8988T (cell line): ENCODE results near the gene DAPK2.

Experiments
- DNase-seq: peaks from one replicate; pipeline ENCODE4 v3.0.0; 2011

DAPK2 gene

DNA sequence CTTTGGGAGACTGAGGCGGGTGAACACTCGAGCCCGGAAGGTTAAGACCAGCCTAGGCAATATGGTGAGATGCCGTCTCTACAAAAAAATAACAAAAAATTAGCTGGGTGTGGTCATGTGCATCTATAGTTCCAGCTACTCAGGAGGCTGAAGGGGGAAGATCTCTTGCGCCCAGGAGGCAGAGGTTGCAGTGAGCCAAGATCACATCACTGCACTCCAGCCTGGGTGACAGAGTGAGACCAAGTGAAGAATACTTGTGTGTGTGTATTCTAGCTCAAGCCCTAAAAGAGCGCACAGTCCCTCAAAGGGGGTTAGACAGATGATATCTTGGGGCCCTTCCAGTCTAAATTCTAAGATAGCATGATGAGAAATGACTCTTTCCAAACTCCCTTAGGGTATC lies 23.7 kb downstream of the DAPK2 start:
- DNase-seq: no peak

DNA sequence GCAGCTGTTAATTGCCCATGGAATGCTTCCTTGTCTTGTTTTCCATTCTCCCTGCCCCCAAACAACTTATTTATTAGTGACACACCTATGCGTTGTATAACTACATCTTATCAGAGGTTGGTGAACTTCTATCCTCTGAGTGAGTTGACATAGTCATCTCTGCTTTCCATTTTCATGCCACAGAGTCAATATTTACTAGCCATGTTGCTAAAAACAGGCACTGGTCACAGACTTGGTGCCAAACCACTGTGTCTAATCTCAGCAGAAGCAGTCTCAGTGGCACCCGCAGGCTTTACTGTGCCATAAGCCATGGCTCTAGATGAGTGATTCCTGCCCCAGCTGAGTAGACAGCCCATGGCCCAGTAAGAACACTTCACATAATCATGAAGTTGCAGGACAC lies 26.5 kb downstream of the DAPK2 start:
- DNase-seq: no peak

DNA sequence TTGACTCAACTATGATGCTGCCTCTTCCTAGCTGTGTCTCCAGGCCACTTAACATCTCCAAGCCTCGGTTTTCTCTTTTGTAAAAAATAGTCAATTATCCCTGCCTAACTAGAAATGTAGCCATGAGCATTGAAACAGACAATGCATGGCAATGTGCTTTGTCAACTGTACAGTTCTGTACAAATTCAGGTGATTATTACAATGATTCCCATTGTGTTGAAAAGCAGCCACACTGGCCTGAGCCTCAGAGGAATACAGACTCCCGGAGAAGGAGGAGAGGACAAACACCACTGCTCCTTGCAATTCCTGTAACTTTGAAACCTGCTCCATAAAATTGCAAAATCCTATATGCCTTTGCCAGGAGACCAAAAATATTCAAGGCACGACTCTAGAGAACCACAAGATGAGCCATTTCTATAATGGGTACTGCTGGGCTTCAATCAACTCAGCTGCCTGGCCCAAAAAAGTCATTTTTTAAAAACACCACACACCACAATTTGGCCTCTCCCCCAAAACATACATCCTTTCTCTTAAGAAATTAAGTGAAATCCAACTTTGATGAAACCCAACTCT lies 28.6 kb downstream of the DAPK2 start:
- no peak for DNase-seq

DNA sequence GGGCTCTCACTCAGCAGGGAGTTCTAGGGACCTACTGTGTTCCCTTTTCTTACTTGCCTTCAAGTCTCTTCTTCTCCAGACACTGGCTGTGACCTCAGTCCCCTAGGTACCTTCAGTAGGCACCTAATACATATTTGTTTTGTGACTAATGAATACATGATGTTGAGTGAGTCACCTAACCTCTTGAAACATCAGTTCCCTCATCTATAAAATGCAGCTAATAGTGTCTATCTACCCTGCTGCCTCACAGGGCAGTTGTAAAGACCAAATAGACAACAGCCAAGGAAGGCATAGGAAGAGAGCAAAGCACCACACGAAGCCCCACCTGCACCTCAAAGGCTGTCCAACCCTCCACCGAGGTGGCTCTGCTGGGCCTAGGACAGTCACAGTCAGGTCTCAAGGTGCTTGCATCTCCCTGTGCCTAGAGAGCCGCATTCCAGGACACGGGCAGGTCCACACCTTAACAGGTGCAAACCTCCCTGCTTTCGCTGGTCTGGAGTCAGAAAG lies 29.1 kb downstream of the DAPK2 start:
- peak; percentile 29 for DNase-seq

DNA sequence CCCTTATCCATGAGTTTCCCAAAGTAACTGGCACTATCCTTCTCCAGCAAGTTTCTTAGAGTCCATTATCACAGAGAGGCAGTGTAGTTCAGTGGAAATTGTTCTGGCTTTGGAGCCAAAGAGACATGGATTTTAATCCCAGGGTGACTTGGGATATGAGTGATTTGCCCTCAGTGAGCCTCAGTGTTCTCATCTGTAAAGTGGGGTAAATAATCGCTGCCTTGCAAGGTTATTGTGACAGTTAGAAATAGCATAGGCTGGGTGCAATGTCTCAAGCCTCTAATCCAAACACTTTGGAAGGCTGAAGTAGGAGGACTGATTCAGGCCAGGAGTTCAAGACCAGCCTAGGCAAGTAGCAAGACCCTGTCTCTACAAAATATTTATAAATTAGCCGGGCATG lies 30.0 kb downstream of the DAPK2 start:
- DNase-seq: no peak

DNA sequence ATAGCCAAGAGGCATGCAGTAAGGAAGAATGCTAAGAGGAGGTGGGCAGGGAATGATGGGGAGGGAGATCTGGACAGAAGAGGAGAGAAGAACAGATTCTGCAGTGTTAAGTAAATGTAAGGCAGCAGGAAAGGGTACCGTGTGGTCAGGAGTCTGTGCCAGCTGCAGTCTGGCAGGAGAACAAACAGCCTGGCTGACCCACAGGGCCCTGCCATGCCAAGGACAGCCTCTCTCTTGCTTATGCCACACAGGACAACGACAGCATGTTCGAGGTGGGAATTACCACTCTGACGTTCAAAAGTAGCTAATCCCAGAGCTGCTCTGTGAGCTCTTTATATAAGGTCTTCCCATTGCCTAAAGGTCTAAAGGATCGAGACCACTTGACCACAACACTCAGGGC lies 31.3 kb downstream of the DAPK2 start:
- DNase-seq: no peak

DNA sequence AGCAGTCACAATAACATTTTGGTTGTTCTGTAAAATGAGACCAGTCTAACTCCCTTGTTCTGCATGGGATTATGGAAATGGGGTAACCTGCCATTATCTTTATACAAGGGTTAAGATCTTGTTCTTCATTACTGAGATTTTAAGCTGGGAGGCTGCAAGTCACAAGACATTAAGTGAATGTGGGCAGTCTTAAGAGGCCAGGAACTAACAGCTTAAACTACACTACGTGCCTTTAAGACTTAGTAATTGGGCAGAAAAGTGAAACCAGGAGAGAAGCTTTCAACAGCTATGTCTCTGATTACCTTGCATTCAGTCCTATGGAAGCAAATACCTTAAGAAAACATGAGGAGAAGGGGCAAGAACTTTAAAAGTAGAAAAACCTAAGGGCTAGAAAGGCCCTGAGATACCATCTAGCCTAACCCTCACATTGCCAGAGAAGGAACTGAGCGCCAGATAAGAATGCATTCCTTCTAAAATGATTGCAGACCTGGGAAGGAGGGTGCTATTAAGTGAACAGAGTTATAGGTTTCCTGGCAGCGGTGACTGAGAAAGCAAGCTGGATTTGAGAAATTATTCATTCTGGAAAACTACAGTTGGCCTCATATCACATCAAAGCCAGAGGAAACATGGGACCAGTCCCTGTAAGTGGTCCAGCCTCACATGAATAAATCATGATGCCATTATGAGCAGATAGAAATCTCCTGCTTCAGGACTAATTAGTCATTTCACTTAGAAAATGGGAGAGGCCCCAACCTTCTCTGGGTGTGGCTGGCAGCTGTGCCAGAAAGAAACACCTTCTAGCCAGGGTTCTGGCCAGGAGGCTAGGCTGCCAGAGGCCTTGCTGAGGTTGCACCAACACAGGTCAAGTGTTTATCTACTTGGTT lies 32.9 kb downstream of the DAPK2 start:
- DNase-seq: no peak

DNA sequence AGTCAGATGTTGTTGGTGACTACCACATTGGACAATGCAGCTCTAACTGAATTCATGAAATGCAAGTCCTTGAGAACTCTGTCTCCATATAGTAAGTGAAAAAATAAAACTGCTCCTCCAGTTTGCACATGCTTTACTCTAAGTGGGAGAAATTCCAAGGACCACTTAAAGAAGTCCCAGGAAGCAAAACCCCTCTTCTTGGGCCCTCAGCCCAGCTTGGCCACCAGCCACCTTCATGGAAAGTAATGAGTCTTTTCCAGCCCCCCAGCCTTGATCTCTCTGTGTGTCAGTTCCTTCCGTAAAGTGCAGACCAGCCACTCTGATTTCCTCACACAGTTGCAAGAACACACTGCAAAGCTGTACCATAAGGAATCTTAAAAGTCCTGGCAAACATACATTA lies 34.5 kb downstream of the DAPK2 start:
- DNase-seq: no peak

DNA sequence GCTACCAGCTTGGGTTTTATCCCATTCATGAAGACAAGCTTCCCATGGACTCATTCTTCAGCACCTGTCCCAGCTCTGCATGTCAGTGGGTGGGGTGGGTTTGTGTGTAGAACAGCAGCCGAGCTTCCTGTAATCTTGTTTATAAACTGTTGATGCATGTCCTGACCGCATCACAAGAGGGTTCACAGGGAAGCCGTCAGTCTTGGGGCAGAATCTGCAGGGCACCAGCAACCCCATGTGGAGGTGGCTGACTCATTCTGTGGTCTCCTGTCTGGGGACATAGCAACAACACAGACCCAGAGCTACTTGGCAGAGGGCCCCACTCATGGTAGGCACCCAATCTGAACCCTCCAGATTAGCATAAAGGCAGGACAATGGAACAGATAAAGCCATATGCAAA lies 35.6 kb downstream of the DAPK2 start:
- DNase-seq: no peak

DNA sequence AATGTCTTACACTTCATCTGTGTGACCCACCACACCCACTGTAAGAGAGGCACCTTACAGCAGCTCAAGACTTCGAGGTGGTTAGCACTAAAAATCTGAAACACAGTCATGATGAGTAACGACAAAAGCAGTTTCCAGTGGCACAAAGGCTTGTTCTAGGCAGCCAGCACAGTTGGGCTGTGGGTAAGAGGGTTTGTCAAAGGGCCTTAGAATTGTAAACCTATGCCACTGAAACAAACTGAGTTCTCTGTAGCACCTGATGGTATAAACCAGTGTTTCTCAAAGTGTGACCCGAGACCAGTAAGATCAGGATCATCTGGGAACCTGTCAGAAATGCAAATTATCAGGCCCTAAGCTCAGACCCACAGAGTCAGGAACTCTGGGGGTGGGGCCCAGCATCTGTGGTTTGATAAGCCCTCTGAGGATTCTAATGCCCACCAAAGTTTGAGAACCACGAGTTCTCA lies 36.5 kb downstream of the DAPK2 start:
- DNase-seq: no peak

DNA sequence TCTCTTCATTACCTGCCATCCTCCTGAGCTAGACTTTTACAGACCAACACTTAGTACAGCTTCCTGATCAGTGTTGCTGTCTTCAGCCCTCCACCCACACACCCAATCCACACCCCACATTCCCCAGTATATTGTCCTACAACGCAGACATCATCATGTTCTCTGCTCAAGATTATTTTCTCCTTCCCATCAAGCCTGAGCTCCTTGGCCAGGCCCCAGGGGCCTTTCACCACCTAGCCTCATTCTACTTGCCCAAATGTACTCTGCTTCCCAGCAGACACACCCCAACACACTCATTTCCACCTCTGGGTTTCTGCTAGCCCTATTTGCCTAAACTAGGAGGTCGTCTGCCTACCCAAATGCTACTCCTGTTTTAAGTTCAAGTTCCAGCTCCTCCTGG lies 37.0 kb downstream of the DAPK2 start:
- no peak for DNase-seq

DNA sequence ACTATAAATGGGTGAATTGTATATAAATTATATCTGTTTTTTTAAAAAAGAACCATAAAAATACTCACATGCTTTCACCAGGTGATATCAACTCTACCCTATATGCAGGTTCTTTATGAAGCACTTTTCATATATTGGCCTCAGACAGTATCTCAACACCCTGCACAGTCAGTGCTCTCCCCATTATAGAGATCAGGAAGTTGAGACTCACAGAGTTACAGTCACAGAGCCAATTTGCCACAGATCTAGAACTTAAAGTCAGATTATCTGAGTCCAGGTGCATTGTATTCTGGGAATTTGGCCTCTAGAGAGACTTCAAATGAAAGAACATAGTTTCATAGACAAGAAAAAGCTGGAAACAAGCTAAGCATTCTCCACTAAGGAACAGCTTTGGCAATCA lies 38.1 kb downstream of the DAPK2 start:
- no peak for DNase-seq

DNA sequence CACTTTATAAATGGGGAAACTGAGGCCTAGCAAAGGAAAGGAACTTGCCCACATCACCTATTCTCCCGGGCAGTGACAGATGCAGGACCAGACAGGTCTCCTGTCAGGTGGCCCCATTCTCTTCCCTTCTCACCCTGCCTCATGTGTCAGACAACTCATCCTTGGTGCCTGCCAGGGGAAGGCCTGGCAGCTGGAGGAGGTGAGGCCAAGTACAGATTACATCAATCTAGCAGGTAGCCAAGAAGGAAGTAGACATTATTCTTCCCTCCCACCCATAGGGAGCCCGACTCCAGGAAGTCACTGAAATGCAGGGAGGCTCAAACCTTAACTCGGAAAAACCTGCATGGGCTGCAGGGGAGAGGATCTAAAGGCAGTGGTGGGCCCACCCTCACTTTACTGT lies 39.6 kb downstream of the DAPK2 start:
- no peak for DNase-seq

DNA sequence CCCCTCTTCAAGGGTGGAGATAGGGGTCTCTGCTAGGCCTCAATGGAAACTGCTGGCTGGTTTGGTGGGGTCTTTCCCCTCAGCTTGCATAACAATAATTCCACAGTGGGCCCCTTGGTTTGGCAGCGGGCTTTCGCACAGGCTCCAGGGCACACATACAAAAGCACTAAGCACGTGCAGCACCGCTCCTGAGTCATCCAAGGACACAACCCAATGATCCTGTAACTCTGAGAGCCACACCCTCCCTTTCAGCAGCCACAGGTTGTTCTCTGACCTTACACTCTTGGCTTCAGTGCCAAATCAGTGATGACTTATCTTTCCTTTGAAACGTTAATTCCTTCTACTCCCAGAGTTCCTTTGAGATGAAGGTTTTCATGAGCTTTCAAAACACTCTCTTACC lies 41.7 kb downstream of the DAPK2 start:
- DNase-seq: no peak

DNA sequence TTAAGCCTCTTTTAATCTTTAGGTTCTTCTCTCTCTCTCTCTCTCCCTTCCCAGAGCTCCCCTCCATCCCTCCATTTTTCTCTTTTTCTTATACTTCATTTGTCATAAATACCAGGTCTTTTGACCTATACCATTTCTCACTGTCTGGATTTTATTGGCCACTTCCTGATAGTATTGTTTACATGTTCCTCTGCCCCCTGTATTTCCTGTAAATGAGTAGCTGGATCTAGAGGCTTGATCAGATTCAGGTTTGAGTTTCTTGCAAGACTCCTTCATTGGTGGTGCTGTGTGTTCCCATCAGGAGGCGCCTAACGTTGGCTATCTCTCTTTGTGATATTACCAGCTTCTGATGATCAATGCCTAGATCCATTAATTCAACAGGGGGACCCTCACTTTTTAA lies 42.2 kb downstream of the DAPK2 start:
- no peak for DNase-seq

DNA sequence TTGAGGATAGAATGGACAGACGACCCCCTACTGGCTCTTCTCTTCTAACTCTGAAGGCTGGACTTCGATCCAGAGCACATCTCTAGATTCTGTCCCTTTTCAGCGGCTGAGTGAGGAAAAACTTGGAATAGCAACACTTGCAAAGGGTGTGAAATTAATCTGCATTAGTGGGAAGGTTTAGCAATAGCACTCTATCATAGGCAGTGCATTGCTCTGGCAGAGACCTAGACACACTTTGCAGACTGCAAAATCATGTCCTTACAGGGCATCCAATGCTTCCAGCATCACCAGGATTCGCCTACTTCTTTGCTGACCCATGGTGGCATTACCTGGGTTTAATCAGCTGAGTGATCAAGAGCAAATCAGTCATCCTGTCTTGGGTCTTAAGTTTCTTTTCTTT lies 43.1 kb downstream of the DAPK2 start:
- DNase-seq: no peak

DNA sequence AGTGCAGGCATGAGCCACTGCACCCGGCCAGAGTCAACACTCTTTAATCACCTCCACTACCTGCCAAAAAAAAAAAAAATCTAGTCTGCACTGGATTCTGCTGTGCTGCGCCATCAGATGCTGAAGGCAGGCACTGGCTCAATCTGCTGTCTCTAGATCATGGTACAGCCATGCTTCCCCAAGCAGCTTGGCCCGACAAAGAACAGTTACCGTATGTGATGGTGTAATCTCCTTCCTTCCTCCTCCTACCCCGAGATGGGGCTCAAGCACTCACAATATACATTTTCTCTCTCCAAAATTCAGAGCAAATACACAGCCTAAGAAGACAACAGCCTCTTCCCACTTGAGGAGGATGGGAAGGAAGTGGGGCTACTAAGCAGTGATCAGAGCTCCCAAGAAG lies 45.1 kb downstream of the DAPK2 start:
- DNase-seq: no peak

DNA sequence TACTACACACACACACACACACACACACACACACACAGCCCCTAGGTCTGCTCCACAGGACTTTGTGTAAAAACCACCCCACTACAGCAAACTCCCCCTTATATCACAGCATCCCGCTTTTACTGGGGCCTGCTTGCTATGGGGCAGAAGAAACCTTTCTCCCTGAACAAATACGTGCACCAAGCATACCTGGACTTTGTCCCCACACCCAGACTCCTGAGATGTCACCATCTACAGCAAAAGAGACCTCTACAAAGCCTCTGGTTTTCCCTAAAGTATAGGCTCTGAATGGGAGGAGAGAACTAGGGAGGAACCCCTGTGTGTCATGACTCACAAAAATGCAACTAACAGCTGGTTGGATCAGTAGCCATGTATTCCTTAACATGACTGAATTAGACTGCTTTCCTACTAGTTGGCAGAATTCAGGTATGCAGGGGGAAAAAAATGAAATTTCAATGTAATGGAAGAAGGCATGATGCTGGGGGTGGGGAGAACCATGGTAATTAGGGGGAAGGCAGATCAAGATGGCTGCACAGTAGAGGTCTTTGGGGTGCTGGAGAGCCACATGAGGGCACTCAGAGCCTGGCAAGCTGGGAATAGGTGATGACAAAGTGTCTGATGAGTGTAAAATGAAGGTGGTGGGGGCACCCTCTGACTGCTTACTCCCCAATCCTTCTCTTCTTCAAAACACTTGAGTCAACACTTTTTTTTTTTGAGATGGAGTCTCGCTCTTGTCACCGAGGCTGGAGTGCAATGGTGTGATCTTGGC lies 45.9 kb downstream of the DAPK2 start:
- no peak for DNase-seq

DNA sequence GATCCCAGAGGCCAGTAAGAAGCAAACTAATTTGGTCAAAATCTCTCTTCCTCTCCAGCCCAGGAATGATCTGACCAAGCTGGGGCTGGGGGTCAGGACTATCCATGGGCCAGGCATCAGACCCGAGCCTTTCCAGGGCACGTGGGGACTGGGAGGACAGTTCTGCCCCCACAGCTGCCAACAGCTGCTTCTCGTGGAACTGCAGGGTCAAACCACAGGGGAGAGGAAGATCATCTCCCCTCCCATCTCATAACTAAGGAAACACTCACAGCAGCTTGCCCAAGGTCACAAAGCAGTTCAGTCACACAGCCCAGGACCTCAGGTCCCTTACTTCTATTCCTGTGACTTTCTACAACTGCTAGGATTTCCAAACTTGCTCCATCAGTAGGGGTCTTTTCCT lies 47.1 kb downstream of the DAPK2 start:
- DNase-seq: no peak

DNA sequence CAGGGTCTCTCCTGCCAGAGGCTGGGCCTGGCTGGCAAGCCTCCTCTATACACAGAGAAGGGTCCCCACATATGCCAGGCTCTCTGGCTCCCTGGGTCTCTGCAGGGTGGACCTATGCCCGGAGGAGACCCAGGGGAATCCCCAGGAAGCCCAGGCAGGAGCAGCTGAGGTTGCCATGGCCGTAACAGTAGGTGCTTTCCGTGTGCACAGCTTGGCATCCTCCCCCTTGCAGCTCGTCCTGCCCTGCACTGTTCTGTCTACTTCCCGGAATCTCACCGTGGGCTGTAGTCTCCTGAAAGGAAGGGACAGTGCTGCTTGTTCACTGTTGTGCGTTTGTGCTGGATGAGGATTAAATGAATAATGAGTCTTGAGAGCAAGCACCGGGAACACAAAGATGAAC lies 47.8 kb downstream of the DAPK2 start:
- no peak for DNase-seq

DNA sequence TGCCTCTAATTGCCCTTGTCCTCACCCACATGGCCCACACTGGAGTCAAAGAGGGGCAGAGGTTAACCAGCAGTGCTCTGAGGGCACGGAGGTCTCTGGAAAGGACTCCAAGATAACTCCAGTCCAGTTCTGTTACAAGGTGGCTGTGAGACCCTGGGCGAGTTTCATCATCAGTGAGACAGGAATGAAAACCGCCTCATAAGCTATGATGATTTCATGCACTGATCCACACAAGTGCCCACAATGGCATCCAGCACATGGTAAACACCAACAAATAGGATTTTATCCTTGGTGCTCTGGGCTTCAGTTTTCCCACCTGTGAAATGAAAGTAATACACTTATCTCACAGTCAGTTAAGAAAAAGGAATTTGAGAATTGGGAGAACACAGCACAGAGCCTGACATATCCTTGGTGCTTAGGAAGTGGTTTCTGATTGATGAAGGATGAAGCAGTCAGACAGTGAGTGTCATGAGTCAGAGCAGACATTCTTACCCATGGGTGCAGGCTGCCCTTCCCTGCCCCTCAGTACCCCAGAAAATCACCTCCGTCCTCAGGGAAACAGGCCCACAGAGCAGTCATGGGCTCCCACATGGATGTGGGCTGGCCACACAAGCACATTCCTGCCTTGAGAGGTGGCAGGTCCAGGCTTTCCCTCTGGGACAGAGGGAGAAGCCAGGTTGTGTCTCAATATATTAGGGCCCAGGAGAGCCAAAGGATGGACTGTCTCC lies 48.4 kb downstream of the DAPK2 start:
- no peak for DNase-seq

DNA sequence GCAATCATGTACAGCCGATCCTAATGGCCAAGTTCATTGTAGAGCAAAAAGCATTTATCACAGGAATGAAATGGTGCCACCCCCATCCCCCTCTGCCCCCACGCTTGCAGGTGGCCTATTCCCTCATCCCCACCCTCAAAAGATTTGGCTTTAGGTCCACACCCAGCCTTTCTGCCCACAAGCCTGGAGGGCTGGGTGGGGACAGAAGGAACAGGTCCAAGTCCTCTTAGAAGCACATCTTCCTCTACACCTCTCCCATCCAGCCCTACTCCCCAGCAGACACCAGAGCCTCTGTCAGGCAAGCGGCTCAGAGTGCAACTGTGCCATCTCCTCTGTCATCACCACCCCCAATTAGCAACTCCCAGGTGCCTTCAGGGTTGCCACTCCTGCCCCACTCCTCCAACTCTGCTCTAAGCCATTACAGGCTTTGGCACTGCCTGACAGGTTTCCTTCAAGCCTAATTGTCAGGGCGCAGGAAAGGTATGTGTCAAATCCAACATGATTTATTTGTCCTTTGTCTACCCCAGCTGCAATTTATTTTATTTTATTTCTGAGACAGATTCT lies 49.4 kb downstream of the DAPK2 start:
- DNase-seq: no peak

DNA sequence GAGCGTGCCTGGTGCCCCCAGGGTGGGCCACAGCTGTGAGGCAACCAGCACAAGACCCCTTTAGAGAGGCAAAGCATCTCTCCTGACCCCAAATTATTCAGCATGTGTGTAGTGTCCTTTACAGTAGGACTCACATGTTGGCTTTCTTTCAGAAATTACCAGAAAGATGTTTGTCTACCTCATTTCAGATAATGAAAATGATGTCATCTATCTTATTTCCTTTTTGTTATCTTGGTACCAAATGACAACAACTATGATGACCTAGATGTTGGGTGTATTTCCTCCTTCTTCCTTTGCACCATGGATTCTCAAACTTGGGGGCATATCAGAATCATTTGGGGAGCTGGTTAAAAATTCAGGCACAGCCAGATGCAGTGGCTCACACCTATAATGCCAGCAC lies 50.5 kb downstream of the DAPK2 start:
- no peak for DNase-seq
